ENCODE results near the gene HLCS.

Gene HLCS

DNA sequence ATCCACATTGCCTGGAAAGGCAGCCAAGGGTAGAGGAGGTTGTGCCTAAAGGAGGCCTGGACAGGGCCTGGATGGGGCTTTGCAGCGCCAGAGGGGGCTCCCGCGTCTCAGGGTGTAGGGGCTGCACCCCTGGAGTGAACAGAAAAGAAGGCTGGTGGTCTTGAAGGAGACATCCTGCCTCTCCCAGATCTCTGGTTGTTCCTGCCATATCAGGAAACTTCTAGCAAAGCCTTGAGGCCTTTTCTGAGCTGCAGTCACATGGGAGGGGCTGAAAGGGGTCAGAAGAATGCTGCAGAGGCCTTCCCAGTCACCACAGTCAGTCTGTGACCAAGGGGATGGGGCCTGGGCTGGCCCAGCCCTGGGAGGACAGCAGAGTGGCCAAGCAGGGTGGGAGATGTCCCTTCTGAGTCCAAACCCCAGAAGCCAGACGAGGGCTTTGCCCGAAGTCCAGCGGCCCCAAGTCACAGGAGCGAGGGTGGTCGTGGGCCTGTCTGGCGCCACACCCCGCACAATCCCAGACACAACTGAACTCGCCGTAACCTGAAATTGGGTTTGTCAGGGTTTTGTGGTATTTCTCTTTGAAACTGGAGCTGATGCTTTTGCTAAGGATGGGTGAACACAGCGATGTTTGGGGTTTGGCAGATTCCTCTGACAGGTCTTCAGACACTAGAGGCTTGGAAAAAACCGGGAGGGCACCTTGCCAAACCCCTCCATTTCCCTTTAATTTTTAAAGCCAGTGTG is 237.9 kb downstream of the HLCS start:
- no peak for DNase-seq (ENCODE audit: low read depth in 3 of 3, low spot score in 1 of 3)

DNA sequence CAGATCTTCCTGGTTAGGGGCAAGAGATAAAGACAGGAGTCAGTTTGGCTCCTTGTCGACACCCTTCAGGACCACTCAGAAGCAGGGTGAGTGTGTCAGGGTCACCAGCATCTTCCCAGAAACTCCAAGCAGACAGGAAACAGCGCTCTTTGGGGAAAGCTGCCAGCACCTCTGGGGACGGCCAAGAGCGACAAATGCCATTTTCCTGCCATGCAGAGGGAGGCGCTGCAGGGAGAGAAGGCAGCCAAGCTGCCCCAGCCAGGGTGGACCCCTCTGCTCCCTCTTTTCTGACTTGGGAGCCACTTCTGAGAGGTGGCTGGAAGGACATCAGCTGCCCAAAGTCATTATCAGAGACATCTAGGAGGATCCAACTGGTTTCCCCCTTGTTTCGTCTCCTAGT is 238.6 kb downstream of the HLCS start:
- no peak for DNase-seq (ENCODE audit: low read depth in 3 of 3, low spot score in 1 of 3)

DNA sequence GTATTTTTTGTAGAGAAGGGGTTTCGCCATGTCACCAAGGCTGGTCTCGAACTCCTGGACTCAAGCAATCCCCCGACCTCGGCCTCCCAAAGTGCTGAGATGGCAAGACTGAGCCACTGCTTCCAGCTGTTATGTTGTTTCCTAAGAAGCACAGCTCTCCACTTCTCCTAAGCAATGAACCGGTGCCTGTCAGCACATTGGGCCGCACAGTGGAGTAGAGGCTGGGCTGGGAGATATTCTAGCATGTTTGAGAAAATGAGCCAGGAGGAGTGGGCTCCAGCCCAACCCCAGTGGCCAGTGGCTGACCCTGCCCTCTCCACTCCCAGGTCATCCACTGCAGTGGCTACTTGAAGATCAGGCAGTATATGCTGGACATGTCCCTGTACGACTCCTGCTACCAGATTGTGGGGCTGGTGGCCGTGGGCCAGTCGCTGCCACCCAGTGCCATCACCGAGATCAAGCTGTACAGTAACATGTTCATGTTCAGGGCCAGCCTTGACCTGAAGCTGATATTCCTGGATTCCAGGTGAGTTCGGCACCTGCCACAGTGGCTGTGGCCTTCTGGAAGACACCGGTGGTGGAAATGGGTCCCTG is 240.6 kb downstream of the HLCS start:
- no peak for DNase-seq (ENCODE audit: low read depth in 3 of 3, low spot score in 1 of 3)

DNA sequence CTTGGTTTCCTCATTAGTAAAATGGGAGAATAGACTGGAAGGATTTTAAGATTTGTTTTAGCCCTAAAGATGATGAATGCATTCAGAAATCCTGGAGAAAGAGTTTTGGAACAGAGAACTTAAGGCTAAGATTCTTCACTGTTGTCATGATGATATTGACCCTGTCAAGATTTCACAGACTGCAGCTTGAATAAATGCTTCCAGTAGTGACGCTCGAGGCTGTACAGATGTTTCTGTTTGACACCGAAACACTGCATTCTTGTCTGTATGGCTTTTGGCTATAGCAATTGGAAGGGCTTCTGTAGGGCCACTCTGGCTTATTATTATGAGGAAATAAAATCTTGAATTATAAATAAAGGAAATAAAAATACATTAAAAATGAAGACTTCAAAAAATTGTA is 241.8 kb downstream of the HLCS start:
- DNase-seq (ENCODE audit: low read depth in 3 of 3, low spot score in 1 of 3), result no peak

DNA sequence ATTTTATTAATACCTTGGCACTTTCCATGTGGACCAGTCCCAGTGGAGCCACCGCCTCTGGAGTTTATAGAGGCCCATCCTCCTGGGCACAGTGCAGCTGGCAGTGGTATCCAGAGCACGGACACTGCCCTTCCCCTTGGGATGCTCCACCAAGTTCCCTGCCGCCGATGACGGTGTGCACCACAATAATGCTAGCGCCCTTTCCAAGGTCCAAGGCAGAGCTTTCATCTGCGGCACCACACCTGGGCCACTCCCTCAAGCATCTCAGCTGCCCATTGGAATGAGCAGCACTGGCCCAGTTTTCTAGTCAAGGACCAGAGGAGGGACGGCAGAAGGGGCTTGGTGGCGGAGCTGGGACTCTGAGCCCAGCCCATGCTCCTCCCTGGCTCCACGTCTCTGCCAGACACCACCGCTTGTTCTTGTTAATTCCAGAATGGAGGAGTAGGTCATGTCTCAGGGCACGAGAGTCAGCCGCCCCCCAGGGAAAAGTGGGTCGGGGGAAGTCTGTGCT is 243.0 kb downstream of the HLCS start:
- no peak for DNase-seq (ENCODE audit: low read depth in 3 of 3, low spot score in 1 of 3)

DNA sequence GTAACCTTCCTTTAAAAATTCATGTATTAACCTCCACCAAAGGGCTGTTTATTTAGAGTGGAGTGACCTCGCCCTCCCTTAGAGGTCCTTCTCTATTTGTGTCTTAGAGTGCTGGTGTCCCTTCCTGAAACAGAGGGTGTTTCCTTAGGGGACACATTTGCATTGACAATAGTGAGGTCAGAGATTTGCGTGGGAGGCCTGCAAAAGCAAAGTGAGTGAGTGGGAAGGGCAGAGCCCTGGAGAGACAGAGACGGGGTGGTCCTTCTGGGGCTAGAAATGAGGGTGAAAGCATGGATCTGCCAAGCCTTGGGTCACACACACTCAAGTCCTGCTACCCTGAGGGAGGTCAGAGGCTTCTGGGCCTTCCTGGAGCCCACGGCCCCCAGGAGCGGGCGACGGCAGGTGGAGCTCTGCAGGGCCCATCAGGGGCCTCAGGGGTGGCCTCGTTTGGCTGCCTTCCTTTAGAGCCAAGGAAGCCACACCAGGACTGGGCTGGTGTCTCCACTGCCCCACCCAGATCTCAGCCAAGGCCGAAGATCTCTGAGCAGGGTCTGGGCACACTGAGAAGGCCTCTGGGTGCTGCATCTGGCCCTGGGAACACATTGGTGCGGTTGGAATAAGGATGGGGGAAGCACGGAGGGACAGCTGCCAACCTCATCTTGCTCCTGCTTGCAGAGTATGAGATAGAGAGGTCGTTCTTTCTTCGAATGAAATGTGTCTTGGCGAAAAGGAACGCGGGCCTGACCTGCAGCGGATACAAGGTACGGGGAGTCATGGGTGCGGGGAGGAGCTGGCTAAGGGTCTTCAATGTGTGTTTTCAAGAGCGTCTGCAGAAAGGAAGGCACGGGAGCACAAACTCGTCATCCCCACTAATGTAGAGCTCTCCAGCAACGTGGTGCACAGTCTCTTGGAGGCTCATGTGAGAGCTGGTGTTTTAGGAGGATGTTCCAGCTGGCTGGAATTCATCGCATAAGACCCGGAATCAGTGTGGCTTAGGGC is 243.8 kb downstream of the HLCS start:
- no peak for DNase-seq (ENCODE audit: low read depth in 3 of 3, low spot score in 1 of 3)

DNA sequence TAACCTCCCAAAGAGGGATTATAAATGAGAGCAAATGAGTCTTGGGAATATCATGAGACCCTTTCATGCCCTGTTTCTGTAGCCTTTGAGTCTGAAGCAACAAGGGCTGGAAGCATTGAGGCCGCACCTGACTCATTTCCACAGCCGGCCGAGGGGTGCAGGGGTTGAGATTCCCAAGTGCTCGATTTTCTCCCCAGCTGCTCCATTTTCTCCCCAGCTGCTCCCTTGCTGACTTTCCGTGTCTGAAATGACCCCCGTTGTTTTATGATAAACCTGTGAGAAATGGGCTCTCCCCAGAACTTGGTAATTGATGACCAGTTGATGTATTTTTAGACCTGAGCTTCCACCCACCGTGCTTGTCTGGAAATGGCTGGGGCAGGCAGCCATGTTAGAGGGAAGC is 244.7 kb downstream of the HLCS start:
- DNase-seq (ENCODE audit: low read depth in 3 of 3, low spot score in 1 of 3), result no peak

DNA sequence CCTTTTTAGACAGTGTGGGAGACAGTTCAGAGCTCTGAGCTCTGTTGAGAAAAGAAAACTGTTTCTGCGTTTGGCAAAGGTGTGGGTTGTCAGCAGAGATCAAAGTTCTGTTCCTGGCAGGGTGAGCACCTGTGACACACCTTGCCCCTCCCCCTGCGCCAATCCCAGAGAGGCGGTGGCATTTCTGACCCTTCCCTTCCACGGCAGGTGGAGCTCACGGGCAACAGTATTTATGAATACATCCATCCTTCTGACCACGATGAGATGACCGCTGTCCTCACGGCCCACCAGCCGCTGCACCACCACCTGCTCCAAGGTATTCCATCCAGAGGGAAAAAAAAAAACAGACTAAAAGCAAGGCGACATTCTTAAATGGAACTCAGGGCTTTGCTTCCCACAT is 246.9 kb downstream of the HLCS start:
- DNase-seq (ENCODE audit: low read depth in 3 of 3, low spot score in 1 of 3), result no peak

DNA sequence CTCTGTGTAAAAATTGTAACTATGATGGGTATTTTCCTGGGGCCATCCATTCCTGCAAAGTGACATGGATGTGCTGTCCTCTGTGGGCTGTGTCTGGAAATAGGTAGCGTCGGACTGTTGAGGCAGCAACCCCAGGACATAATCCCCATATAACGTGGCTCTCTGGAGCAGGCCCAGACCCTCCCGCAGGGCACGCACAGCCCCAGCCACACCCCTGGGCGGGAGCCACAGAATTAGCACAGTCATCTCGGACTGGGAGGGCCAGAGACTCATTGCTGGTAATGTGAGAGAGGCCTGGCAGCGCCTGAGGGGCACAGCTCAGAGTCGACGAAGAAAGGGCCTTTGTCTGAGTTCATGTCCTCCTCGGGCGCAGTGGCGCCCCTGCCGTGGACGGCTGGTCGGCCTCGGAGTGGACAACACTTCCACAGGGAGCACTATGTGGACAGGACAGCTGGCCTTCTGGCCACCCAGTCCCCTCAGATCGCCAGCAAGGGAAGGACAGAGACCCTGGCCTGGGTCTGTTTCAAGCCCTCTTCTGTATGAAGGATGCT is 247.4 kb downstream of the HLCS start:
- DNase-seq (ENCODE audit: low read depth in 3 of 3, low spot score in 1 of 3), result no peak

DNA sequence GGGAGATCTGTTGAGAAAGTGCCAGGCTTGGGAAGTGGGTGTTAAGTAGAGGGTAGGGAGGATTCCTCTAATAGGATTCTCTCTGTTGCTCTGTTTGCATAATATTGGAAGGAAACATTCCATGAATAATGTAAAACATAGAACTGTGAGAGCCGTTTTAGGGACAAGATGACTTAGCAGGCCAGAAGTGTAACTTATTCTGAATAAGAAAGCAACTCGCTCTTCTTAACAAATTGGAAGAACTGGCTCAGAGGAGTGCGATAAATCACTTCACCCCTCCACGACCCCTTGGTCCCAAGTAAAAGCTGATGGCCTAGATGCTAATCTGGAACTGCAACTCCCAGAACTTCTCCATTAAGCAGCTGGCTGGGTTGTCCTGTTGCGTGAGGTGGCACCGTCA is 248.5 kb downstream of the HLCS start:
- DNase-seq (ENCODE audit: low read depth in 3 of 3, low spot score in 1 of 3), result no peak

DNA sequence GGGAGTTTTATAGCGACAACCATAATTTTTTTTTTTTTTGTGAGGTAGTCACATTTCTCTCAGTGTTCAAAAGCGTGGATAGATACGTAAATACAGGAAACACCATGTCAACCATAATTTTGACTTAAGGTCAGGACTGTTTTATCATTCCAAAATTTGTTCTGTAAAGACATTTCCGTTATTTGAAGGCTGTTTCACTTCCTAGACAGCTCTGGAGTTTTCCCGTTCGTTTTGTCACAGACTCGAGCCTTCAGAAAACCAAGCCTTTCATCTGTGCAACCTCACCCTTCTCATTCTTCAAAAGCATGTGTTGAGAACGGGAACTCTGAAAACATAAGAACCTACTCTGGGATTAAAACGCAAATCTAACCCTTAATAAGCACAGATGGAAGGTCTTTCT is 249.6 kb downstream of the HLCS start:
- DNase-seq (ENCODE audit: low read depth in 3 of 3, low spot score in 1 of 3), result no peak

DNA sequence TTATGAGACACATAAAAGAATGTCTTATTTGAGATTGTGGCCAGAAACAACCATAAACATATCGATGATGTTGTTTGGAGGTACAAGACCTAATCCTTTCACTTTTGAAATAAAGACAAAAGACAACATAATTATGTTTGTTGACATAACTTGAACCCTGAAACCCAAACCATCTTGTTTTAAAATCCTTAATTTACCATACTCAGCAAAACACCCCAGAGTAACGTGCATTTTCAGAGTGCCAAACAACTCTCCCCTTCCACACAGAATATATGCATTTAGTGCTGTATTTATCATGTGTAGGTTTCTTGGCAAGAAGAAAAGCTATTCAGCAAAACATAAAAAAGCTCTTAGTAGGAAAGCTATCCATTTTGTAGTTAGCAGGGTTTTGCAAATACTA is 250.1 kb downstream of the HLCS start:
- no peak for DNase-seq (ENCODE audit: low read depth in 3 of 3, low spot score in 1 of 3)

DNA sequence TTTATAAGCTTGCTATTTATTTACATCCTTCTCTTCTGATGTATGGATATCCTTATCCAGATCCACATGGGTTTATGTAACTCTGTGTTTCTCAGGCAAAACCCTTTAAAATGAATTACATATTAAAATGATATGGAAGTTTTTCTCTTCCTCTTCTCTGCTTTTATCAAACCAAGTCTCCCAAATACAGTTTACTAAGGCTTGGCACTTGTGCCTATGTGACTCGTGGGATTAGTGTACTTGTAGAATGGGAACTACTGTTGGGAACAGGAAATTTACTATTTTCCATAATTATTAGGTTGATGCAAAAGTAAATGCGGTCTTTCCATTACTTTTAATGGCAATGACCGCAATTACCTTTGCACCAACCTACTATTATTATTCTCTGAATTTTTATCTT is 252.7 kb downstream of the HLCS start:
- no peak for DNase-seq (ENCODE audit: low read depth in 3 of 3, low spot score in 1 of 3)

DNA sequence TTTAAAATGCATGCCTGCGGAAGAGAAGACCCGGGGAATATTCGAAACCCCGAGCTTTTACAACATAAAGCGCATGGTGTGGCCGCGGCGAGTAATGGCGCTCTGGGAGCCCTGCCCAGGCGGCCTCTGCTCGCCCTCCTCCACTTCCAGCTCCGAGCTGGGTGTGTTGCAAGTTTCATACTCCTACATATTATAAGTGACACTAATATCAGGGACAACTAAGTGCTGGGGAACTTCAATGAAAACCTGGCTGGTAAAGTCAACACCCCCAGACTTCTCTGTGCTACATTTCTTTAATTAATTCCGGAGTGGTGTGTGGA is 255.8 kb downstream of the HLCS start:
- no peak for DNase-seq (ENCODE audit: low read depth in 3 of 3, low spot score in 1 of 3)

DNA sequence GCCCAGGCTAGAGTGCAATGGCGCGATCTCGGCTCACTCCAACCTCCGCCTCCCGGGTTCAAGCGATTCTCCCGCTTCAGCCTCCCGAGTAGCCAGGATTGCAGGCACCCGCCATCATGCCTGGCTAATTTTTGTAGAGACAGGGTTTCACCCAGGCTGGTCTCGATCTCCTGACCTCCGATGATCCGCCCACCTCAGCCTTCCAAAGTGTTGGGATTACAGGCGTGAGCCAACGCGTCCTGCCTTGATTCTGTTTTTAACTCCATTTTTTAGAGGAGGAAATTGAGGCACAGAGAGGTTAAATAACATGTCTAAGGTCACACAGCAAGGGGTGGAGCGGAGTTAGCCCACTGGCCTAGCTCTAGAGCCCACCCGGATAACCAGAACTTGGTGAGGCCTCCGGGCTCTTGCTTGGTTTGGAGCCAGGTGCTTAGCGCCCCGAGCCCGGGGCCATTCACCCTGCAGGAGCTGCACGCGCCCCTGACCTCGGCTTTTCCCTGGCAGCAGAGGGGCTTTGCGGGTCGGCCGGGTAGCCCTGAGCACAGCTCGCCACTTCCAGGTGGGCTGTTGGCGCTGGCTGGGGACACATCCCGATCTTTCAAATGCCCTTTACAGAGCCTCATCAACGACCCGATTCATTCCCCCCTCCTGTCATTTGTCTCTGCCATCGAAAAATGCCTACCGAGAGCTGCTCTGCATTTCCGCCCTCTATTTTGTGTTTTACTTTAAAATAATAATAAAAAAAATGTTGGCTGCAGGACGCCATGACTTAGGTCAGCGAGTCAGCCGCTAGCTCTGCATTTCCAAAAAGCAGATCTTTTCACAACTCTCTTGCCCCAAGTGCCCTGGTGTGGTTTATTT is 256.4 kb downstream of the HLCS start:
- DNase-seq (ENCODE audit: low read depth in 3 of 3, low spot score in 1 of 3), result no peak

DNA sequence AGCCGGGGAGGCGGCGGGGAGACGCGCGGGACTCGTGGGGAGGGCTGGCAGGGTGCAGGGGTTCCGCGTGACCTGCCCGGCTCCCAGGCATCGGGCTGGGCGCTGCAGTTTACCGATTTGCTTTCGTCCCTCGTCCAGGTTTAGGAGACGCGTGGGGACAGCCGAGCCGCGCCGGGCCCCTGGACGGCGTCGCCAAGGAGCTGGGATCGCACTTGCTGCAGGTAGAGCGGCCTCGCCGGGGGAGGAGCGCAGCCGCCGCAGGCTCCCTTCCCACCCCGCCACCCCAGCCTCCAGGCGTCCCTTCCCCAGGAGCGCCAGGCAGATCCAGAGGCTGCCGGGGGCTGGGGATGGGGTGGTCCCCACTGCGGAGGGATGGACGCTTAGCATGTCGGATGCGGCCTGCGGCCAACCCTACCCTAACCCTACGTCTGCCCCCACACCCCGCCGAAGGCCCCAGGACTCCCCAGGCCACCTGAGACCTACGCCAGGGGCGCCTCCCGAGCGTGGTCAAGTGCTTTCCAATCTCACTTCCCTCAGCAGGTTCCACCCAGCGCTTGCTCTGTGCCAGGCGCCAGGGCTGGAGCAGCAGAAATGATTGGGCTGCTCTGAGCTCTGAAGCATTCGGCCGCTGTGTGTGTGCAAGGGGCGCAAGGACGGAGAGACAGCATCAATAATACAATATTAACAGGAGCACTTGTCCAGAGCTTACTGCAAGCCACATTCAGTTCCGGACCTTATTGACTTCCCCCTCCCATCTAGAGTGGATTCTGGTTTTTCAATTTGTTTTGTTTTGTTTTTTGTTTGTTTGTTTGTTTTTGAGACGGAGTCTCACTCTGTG is 257.2 kb downstream of the HLCS start:
- DNase-seq (ENCODE audit: low read depth in 3 of 3, low spot score in 1 of 3), result no peak

DNA sequence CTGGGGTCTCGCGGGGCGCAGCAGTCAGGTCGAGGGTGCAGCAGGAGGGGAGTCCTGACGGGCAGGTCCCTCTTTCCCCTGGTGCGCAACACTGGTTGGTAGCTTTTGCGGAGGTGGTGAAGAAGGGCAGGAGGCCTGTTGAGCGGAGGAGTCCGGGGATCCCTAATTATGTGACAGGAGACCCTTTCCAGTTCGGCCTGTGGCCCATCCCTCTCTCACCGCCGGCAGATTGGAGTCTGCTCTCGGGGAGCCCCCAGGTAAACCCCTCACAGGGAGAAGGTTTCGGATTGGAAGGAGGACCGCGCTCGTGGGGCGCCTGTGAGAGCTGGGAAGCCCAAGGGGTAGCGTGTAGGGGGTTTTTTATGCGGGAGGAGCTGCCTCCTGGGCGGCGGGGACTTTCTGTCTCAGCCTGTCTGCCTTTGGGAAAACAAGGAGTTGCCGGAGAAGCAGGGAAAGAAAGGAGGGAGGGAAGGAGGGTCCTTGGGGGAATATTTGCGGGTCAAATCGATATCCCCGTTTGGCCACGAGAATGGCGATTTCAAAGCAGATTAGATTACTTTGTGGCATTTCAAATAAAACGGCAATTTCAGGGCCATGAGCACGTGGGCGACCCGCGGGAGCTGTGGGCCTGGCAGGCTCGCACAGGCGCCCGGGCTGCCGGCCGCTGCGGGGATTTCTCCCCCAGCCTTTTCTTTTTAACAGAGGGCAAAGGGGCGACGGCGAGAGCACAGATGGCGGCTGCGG is 258.0 kb downstream of the HLCS start:
- no peak for DNase-seq (ENCODE audit: low read depth in 3 of 3, low spot score in 1 of 3)

DNA sequence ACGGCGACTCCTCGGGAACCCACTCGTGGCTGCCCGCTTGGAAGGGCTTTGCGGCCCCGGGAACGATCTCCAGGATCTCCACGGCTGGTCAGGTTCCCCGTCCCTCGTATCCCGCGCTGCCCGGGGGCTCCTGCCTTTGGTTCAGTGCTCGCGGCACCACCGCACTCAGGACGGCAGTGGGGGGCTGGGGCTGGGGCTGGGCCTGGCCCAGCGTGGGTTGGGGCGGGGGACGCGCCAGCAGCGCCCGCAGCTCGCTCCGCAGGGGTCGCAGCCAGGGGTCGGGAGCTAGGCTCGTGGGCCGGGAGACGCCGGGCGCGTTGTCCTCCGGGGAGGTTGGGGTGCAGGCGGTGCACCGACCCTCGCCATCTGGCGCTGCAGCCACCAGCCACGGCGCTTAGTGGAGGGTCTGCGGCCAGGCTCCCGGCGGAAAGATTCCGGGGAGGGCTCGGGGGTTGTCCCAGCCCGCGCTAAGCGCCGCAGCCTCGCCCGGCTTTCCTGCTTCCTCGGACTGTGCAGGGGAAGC is 258.6 kb downstream of the HLCS start:
- no peak for DNase-seq (ENCODE audit: low read depth in 3 of 3, low spot score in 1 of 3)

Data from stimulated activated CD4-positive, alpha-beta T cell treated with anti-CD3 and anti-CD28 coated beads, TNF-alpha, amount 100 ng/mL, for 1 hour (primary cell).